CD4-positive, alpha-beta T cell (primary cell): ENCODE data around the gene PRRC1. TPM values are rescaled to one million over a fixed set of nuclear protein-coding genes. Genes with fewer than 3 reads are reported as not detected.

Experiments used
- ATAC-seq: fragments of 200-7000 bp; cut with Tn5 transposase; one replicate; pipeline ENCODE4 v1.10.0; 2022; ENCODE audit warnings: mild to moderate bottlenecking; ENCODE audit not compliant: poor library complexity
- CTCF ChIA-PET: fragments of 350-600 bp; sonication (Branson Sonifier 250); formaldehyde crosslinking; loops from one replicate; lab custom pipeline; 2021; ENCODE audit warnings: antibody characterized with exemption, inconsistent platforms; lab: Charles Lee
- POLR2A ChIA-PET: fragments of 350-600 bp; sonication (Branson Sonifier 250); formaldehyde crosslinking; loops from one replicate; lab custom pipeline; 2021; ENCODE audit warnings: antibody characterized with exemption, inconsistent platforms; lab: Charles Lee
- DNase-seq, 14 experiments: peaks; one replicate each; pipeline ENCODE4 v3.0.0-alpha.2; 2013 to 2020; ENCODE audit warnings: mixed read lengths in 2 of 14
- H3K27ac ChIP-seq, 2 donors: one replicate each; pipeline versions ENCODE4 v1.5.1 to v1.7.0; 2013; ENCODE audit warnings: low read length in 2 of 2, low read depth in 1 of 2, mild to moderate bottlenecking in 1 of 2
- H3K27me3 ChIP-seq, 2 experiments: 1 replicate in 1 of 2; 2 replicates in 1 of 2; pipeline versions ENCODE4 v1.6.1 to v1.7.0; 2013; ENCODE audit warnings: low read length in 2 of 2, control low read depth in 1 of 2, mild to moderate bottlenecking in 1 of 2, moderate library complexity in 1 of 2; ENCODE audit not compliant: insufficient read depth in 2 of 2, control insufficient read depth in 1 of 2
- H3K36me3 ChIP-seq: one replicate; pipeline ENCODE4 v1.6.1; 2013; ENCODE audit warnings: low read length, control low read depth; ENCODE audit not compliant: insufficient read depth
- H3K4me1 ChIP-seq: one replicate; pipeline ENCODE4 v1.6.1; 2013; ENCODE audit warnings: low read length, control low read depth; ENCODE audit not compliant: insufficient read depth
- H3K4me3 ChIP-seq: one replicate; pipeline ENCODE4 v1.5.1; 2013; ENCODE audit warnings: mild to moderate bottlenecking, low read length, moderate library complexity
- H3K9me3 ChIP-seq, 2 experiments: 1 replicate in 1 of 2; 2 replicates in 1 of 2; pipeline versions ENCODE4 v1.6.1 to v1.7.0; 2013; ENCODE audit warnings: low read length in 2 of 2, mild to moderate bottlenecking in 2 of 2, control low read depth in 1 of 2, moderate library complexity in 1 of 2; ENCODE audit not compliant: control insufficient read depth in 1 of 2, insufficient read depth in 1 of 2
- H3K27ac Mint-ChIP-seq: one replicate; pipeline ENCODE4 v1.8.0; 2020; ENCODE audit warnings: mixed read lengths
- H3K27me3 Mint-ChIP-seq: one replicate; pipeline ENCODE4 v1.8.0; 2021; ENCODE audit warnings: mixed read lengths
- H3K36me3 Mint-ChIP-seq: one replicate; pipeline ENCODE4 v1.8.0; 2021; ENCODE audit warnings: low read depth, mixed read lengths
- H3K4me1 Mint-ChIP-seq: one replicate; pipeline ENCODE4 v1.8.0; 2021; ENCODE audit warnings: low read depth, mixed read lengths
- H3K4me3 Mint-ChIP-seq: one replicate; pipeline ENCODE4 v1.8.0; 2020; ENCODE audit warnings: mild to moderate bottlenecking, mixed read lengths
- H3K9me3 Mint-ChIP-seq: one replicate; pipeline ENCODE4 v1.8.0; 2020; ENCODE audit warnings: mixed read lengths
- CTCF ChIP-seq: fragments of 200-600 bp; IDR thresholded peaks from one replicate; pipeline ENCODE4 v1.8.0; 2022; ENCODE audit warnings: antibody characterized with exemption, mild to moderate bottlenecking
- intact Hi-C, 2 experiments: fragments of 100-400 bp; cut with DNase I in 1 of 2; cut with micrococcal nuclease in 1 of 2; formaldehyde crosslinking; loops; one replicate each; pipeline versions ENCODE4 v1.15.1 to v1.9.0; 2023 to 2025; cut with DNase I, micrococcal nuclease
- total RNA-seq, 174 experiments: library from RNA in 2 of 174; stranded (reverse) in 2 of 174; gene quantifications; one replicate each; pipeline ENCODE4 v1.2.3 and lab custom pipeline; 2021 to 2026

Gene PRRC1
- total RNA-seq, 2 experiments from 2014 or later, result 32.0 to 33.8 TPM

- intact Hi-C loops, result no loop called here
- H3K27me3 Mint-ChIP-seq, result no peaks in the 10 kb centered on the region
- TF ChIP-seq CTCF, result no peak
- CTCF ChIA-PET, result no interaction called here
- no peak overlapping the region for H3K4me3 Mint-ChIP-seq
- POLR2A ChIA-PET, result no interaction called here
- H3K9me3 Mint-ChIP-seq, result no peaks in the 10 kb centered on the region
- peaks cover 7% of the 10 kb centered on the region for H3K4me1 Mint-ChIP-seq
- H3K4me3 ChIP-seq, result no peak overlapping the region
- no peak overlapping the region for H3K27ac ChIP-seq
- peaks cover 45% of the 10 kb centered on the region for H3K36me3 ChIP-seq
- H3K36me3 Mint-ChIP-seq, result peaks cover 87% of the 10 kb centered on the region
- no peak overlapping the region for H3K27ac Mint-ChIP-seq
- no peaks in the 10 kb centered on the region for H3K4me1 ChIP-seq
- H3K9me3 ChIP-seq, result no peaks in the 10 kb centered on the region
- ATAC-seq (no peak), DNase-seq (no peak)
- no peaks in the 10 kb centered on the region for H3K27me3 ChIP-seq
Measured at GRCh38 chr5:127550652-127551409, 33.4 kb downstream of the PRRC1 start.

- peaks cover under 1% of the 10 kb centered on the region for H3K4me1 Mint-ChIP-seq
- no peak for DNase-seq
- no peak overlapping the region for H3K4me3 Mint-ChIP-seq
- H3K4me1 ChIP-seq, result no peaks in the 10 kb centered on the region
- ChIA-PET CTCF (no interaction called here), POLR2A (no interaction called here)
- H3K36me3 ChIP-seq, result peaks cover 45% of the 10 kb centered on the region
- no peaks in the 10 kb centered on the region for H3K9me3 Mint-ChIP-seq
- no peak overlapping the region for H3K4me3 ChIP-seq
- H3K27ac Mint-ChIP-seq, result no peak overlapping the region
- H3K27ac ChIP-seq, result no peak overlapping the region
- intact Hi-C loops, result no loop called here
- H3K27me3 ChIP-seq, result no peaks in the 10 kb centered on the region
- H3K9me3 ChIP-seq, result no peaks in the 10 kb centered on the region
- ATAC-seq, result no peak
- no peak for TF ChIP-seq CTCF
- no peaks in the 10 kb centered on the region for H3K27me3 Mint-ChIP-seq
- H3K36me3 Mint-ChIP-seq, result peaks cover 80% of the 10 kb centered on the region
Measured at GRCh38 chr5:127551410-127552041, 34.1 kb downstream of the PRRC1 start.

- TF ChIP-seq CTCF, result no peak
- Mint-ChIP-seq H3K36me3 (peaks cover 40% of the 10 kb centered on the region), H3K27me3 (no peaks in the 10 kb centered on the region), H3K27ac (no peak overlapping the region), H3K4me3 (no peak overlapping the region), H3K9me3 (no peaks in the 10 kb centered on the region), H3K4me1 (no peaks in the 10 kb centered on the region)
- Histone ChIP-seq H3K36me3 (peaks cover 31% of the 10 kb centered on the region), H3K27ac (no peak overlapping the region), H3K27me3 (no peaks in the 10 kb centered on the region), H3K9me3 (no peaks in the 10 kb centered on the region), H3K4me1 (no peaks in the 10 kb centered on the region), H3K4me3 (no peak overlapping the region)
- ATAC-seq, result no peak
- DNase-seq, result no peak
- ChIA-PET CTCF (no interaction called here), POLR2A (no interaction called here)
- intact Hi-C loops, result no loop called here
Measured at GRCh38 chr5:127555826-127556225, 38.4 kb downstream of the PRRC1 start.
